Measurements from ENCODE around the gene SRSF5.

SRSF5 gene

GRCh38 chr14:69741055-69741454 is 25.9 kb upstream of the SRSF5 start:
- no peak for TF ChIP-seq CTCF (IDR thresholded peaks at IDR 0.05; ENCODE audit: low read depth, low read length, missing control alignments)
- Histone ChIP-seq H3K27ac (no peak overlapping the region), H3K4me3 (ENCODE audit: low read depth, low read length) (no peak overlapping the region), H3K36me3 (replicated peaks) (no peaks in the 10 kb centered on the region), H3K27me3 (replicated peaks) (no peaks in the 10 kb centered on the region)
- in situ Hi-C loops (cut with HindIII; ENCODE audit: low pct_ligation_motif_present, low sequenced_read_pairs) = no loop called here
- no peak for DNase-seq

GRCh38 chr14:69749956-69750355 is 17.0 kb upstream of the SRSF5 start:
- DNase-seq = no peak
- in situ Hi-C loops (cut with HindIII; ENCODE audit: low pct_ligation_motif_present, low sequenced_read_pairs) = no loop called here
- Histone ChIP-seq H3K36me3 (replicated peaks) (no peaks in the 10 kb centered on the region), H3K27ac (no peak overlapping the region), H3K4me3 (ENCODE audit: low read depth, low read length) (no peak overlapping the region), H3K27me3 (replicated peaks) (no peaks in the 10 kb centered on the region)
- TF ChIP-seq CTCF (IDR thresholded peaks at IDR 0.05; ENCODE audit: low read depth, low read length, missing control alignments) = no peak

GRCh38 chr14:69750495-69750894 is 16.4 kb upstream of the SRSF5 start:
- H3K4me3 ChIP-seq (ENCODE audit: low read depth, low read length) = no peak overlapping the region
- no peak for TF ChIP-seq CTCF (IDR thresholded peaks at IDR 0.05; ENCODE audit: low read depth, low read length, missing control alignments)
- no peaks in the 10 kb centered on the region for H3K36me3 ChIP-seq (replicated peaks)
- in situ Hi-C loops (cut with HindIII; ENCODE audit: low pct_ligation_motif_present, low sequenced_read_pairs) = no loop called here
- H3K27ac ChIP-seq = no peak overlapping the region
- no peak for DNase-seq
- no peaks in the 10 kb centered on the region for H3K27me3 ChIP-seq (replicated peaks)

GRCh38 chr14:69752773-69753172 is 14.2 kb upstream of the SRSF5 start:
- Histone ChIP-seq H3K27me3 (replicated peaks) (no peaks in the 10 kb centered on the region), H3K27ac (no peak overlapping the region), H3K36me3 (replicated peaks) (no peaks in the 10 kb centered on the region), H3K4me3 (ENCODE audit: low read depth, low read length) (no peak overlapping the region)
- no peak for TF ChIP-seq CTCF (IDR thresholded peaks at IDR 0.05; ENCODE audit: low read depth, low read length, missing control alignments)
- DNase-seq = no peak
- in situ Hi-C loops (cut with HindIII; ENCODE audit: low pct_ligation_motif_present, low sequenced_read_pairs) = no loop called here

- H3K27me3 ChIP-seq (replicated peaks) = no peaks in the 10 kb centered on the region
- no peaks in the 10 kb centered on the region for H3K36me3 ChIP-seq (replicated peaks)
- DNase-seq = no peak
- in situ Hi-C loops (cut with HindIII; ENCODE audit: low pct_ligation_motif_present, low sequenced_read_pairs) = no loop called here
- no peak overlapping the region for H3K27ac ChIP-seq
- H3K4me3 ChIP-seq (ENCODE audit: low read depth, low read length) = no peak overlapping the region
- no peak for TF ChIP-seq CTCF (IDR thresholded peaks at IDR 0.05; ENCODE audit: low read depth, low read length, missing control alignments)
Measured at GRCh38 chr14:69753860-69754259, 13.1 kb upstream of the SRSF5 start.

- H3K36me3 ChIP-seq (replicated peaks) = no peaks in the 10 kb centered on the region
- no peak overlapping the region for H3K27ac ChIP-seq
- TF ChIP-seq CTCF (IDR thresholded peaks at IDR 0.05; ENCODE audit: low read depth, low read length, missing control alignments) = no peak
- in situ Hi-C loops (cut with HindIII; ENCODE audit: low pct_ligation_motif_present, low sequenced_read_pairs) = no loop called here
- H3K27me3 ChIP-seq (replicated peaks) = no peaks in the 10 kb centered on the region
- no peak for DNase-seq
- no peak overlapping the region for H3K4me3 ChIP-seq (ENCODE audit: low read depth, low read length)
Measured at GRCh38 chr14:69754487-69754886, 12.5 kb upstream of the SRSF5 start.
